ENCODE measurements around the gene OR11H7. TPM values are rescaled to one million over a fixed set of nuclear protein-coding genes. Genes with fewer than 3 reads are reported as not detected.

OR11H7 gene
- total RNA-seq = not detected in 2 replicates

DNA sequence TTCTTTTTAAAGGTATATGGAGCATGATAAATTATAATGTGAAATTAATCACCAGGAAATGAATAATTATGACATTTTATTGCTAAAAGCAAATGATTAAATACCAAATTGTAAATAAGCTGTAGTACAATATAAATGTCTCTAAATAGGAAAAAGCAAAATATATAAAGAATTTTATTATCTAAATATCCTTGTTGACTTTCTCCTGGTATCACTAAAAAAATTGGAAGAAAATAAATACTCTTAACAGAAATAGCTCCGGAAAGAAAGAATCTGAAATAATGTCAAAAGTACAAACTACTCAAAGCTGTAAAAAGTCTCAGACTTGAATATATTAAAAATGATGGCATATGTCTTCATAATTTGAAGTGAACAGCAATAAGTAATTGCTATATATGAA is at the start of gene OR11H7:
Gene OR11H7 (plus strand): TSS at position 301 of the 400 bp plus-strand sequence.
- DNase-seq (ENCODE audit: low read depth) (no peak), FAIRE-seq (no peak)
- TF ChIP-seq, protein P1, sequence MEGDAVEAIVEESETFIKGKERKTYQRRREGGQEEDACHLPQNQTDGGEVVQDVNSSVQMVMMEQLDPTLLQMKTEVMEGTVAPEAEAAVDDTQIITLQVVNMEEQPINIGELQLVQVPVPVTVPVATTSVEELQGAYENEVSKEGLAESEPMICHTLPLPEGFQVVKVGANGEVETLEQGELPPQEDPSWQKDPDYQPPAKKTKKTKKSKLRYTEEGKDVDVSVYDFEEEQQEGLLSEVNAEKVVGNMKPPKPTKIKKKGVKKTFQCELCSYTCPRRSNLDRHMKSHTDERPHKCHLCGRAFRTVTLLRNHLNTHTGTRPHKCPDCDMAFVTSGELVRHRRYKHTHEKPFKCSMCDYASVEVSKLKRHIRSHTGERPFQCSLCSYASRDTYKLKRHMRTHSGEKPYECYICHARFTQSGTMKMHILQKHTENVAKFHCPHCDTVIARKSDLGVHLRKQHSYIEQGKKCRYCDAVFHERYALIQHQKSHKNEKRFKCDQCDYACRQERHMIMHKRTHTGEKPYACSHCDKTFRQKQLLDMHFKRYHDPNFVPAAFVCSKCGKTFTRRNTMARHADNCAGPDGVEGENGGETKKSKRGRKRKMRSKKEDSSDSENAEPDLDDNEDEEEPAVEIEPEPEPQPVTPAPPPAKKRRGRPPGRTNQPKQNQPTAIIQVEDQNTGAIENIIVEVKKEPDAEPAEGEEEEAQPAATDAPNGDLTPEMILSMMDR (IDR thresholded peaks at IDR 0.05; ENCODE audit: insufficient read depth, low read length, severe bottlenecking) = no peak
- H3K36me3 ChIP-seq (ENCODE audit: control insufficient read depth, insufficient read depth, low read length) = no peaks in the 10 kb centered on the region
- no peak within 1 kb of the TSS for H3K4me3 ChIP-seq (ENCODE audit: low read depth, low read length)
- no peaks in the 10 kb centered on the region for H3K27me3 ChIP-seq (ENCODE audit: control insufficient read depth, insufficient read depth, low read length)

DNA sequence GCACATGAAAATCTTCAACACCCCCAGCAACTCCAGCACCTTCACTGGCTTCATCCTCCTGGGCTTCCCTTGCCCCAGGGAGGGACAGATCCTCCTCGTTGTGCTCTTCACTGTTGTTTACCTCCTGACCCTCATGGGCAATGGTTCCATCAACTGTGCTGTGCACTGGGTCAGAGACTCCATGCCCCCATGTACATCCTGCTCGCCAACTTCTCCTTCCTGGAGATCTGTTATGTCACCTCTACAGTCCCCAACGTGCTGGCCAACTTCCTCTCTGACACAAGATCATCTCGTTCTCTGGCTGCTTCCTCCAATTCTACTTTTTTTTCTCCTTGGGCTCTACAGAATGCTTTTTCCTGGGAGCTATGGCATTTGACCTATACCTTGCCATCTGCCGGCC is 49.6 kb upstream of the OR11H7 start:
- DNase-seq (ENCODE audit: low read depth) = no peak
- TF ChIP-seq, protein P1 (IDR thresholded peaks at IDR 0.05; ENCODE audit: insufficient read depth, low read length, severe bottlenecking) = no peak
- FAIRE-seq = no peak
- Histone ChIP-seq H3K27me3 (ENCODE audit: control insufficient read depth, insufficient read depth, low read length) (no peaks in the 10 kb centered on the region), H3K36me3 (ENCODE audit: control insufficient read depth, insufficient read depth, low read length) (no peaks in the 10 kb centered on the region), H3K4me3 (ENCODE audit: low read depth, low read length) (no peak overlapping the region)

DNA sequence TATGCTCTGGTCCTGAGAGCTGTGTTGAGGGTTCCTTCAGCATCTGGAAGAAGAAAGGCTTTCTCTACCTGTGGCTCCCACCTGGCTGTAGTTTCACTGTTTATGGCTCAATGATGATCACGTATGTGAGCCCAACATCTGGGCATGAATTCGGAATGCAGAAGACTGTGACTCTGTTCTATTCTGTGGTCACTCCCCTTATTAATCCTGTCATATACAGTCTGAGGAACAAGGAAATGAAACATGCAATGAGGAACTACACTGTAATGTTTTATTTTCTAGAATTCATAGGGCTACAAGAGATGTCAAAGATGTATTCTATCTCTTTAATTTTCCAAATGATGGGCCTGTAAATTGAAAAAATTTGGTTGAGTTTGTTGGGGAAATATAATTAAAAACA is 48.9 kb upstream of the OR11H7 start:
- FAIRE-seq = no peak
- H3K27me3 ChIP-seq (ENCODE audit: control insufficient read depth, insufficient read depth, low read length) = no peaks in the 10 kb centered on the region

DNA sequence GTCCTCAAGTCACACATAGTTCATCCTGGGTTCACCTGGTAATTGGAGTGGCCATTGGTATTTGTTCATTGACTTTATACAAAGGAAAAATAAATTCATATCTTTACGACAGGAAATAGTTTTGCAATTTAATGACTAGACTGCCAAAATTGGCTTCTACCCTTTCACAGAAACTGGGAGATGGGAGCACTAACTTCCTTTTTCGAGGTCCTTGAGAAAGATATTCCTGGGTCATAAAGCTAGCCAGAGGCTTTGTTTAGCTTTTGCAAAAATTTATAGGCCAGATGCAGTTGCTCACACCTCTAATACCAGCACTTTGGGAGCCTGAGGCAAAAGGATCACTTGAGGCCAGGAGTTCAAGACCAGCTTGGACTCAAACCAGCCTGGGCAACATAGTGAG is 48.3 kb upstream of the OR11H7 start:
- TF ChIP-seq, protein P1 (IDR thresholded peaks at IDR 0.05; ENCODE audit: insufficient read depth, low read length, severe bottlenecking) = no peak
- FAIRE-seq (no peak), DNase-seq (ENCODE audit: low read depth) (no peak)
- no peaks in the 10 kb centered on the region for H3K27me3 ChIP-seq (ENCODE audit: control insufficient read depth, insufficient read depth, low read length)
- no peak overlapping the region for H3K4me3 ChIP-seq (ENCODE audit: low read depth, low read length)
- H3K36me3 ChIP-seq (ENCODE audit: control insufficient read depth, insufficient read depth, low read length) = no peaks in the 10 kb centered on the region

More for the DNA sequence above, 48.9 kb upstream of the OR11H7 start:
- TF ChIP-seq, protein P1 (IDR thresholded peaks at IDR 0.05; ENCODE audit: insufficient read depth, low read length, severe bottlenecking) = no peak
- H3K36me3 ChIP-seq (ENCODE audit: control insufficient read depth, insufficient read depth, low read length) = no peaks in the 10 kb centered on the region
- H3K4me3 ChIP-seq (ENCODE audit: low read depth, low read length) = no peak overlapping the region
- DNase-seq (ENCODE audit: low read depth) = no peak

DNA sequence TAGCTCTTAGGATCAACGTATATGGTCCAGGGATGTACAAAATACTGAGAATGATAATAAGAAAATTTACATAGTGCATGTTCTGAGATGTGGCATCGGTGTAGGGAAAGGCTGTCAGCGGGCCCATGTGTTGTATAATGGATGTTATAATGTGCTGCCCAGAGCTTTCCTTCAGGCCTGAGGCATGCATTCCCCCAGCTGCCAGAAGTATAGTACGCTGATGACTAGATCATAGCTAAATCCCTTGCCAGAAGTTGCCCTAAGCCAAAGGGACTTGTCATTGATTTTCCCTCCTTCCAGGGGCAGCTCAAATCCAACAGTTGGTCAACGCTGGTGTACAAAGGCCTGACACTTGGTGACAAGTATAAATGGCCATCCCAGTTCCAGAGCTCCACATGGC is 44.6 kb upstream of the OR11H7 start:
- Histone ChIP-seq H3K27me3 (ENCODE audit: control insufficient read depth, insufficient read depth, low read length) (no peaks in the 10 kb centered on the region), H3K36me3 (ENCODE audit: control insufficient read depth, insufficient read depth, low read length) (no peaks in the 10 kb centered on the region), H3K4me3 (ENCODE audit: low read depth, low read length) (no peak overlapping the region)
- FAIRE-seq (no peak), DNase-seq (ENCODE audit: low read depth) (no peak)
- TF ChIP-seq, protein P1 (IDR thresholded peaks at IDR 0.05; ENCODE audit: insufficient read depth, low read length, severe bottlenecking) = no peak

DNA sequence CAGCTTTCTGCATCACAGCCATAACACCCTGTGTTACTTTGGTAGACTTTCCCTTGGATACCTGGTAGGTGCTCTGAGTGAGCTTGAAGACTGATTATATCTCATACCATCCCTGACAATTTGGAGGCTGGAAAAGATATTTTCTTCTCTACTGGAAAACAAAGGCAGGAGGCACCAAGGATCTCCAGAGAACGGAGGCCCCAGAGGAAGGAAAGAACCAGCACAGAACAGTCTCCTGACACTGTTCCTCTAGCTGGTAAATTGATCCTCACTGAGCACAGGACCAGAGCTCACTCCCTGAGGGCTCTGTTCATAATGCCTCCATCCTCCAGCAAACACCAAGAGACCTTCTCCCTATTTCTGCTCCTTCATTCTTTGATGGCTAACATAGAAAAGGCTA is 38.2 kb upstream of the OR11H7 start, which contains the start of gene OR11G2:
Gene OR11G2 (plus strand): TSS at position 301 of the 400 bp plus-strand sequence. CDS start 6,542 bp downstream, outside the sequence.
- Histone ChIP-seq H3K27me3 (ENCODE audit: control insufficient read depth, insufficient read depth, low read length) (no peaks in the 10 kb centered on the region), H3K36me3 (ENCODE audit: control insufficient read depth, insufficient read depth, low read length) (no peaks in the 10 kb centered on the region), H3K4me3 (ENCODE audit: low read depth, low read length) (no peak within 1 kb of the TSS)
- FAIRE-seq (no peak), DNase-seq (ENCODE audit: low read depth) (no peak)
- TF ChIP-seq, protein P1 (IDR thresholded peaks at IDR 0.05; ENCODE audit: insufficient read depth, low read length, severe bottlenecking) = no peak

All from bronchial epithelial cell (primary cell).